Mesenchymal stem cell (in vitro differentiated cells and primary cell): ENCODE results near the gene RNF144A.
A peak's percentile ranks its signal among the peaks of the same experiment; 100 is the strongest.

Experiments
- DNase-seq: peaks from one replicate; pipeline ENCODE4 v3.0.0-alpha.2; 2013
- H2AFZ ChIP-seq: one replicate; pipeline ENCODE4 v1.6.1; 2013; ENCODE audit warnings: low read depth, mild to moderate bottlenecking, control low read depth, inconsistent platforms, low read length, moderate library complexity
- H2AK5ac ChIP-seq: 2 replicates; pipeline ENCODE4 v1.6.1; 2013; ENCODE audit warnings: low read length, moderate library complexity, mild to moderate bottlenecking, inconsistent platforms; ENCODE audit not compliant: severe bottlenecking
- H2BK120ac ChIP-seq: one replicate; pipeline ENCODE4 v1.6.1; 2013; ENCODE audit warnings: low read depth, mild to moderate bottlenecking, inconsistent platforms, low read length, moderate library complexity
- H2BK12ac ChIP-seq, 2 experiments: one replicate each; pipeline ENCODE4 v1.6.1; 2013; ENCODE audit warnings: inconsistent platforms in 2 of 2, low read length in 2 of 2, mild to moderate bottlenecking in 2 of 2, moderate library complexity in 2 of 2, control low read depth in 1 of 2
- H2BK15ac ChIP-seq: one replicate; pipeline ENCODE4 v1.6.1; 2013; ENCODE audit warnings: mild to moderate bottlenecking, low read depth, inconsistent platforms; ENCODE audit not compliant: poor library complexity, severe bottlenecking
- H2BK5ac ChIP-seq: 2 replicates; pipeline ENCODE4 v1.6.1; 2013; ENCODE audit warnings: low read depth, mild to moderate bottlenecking, low read length, control low read depth, inconsistent platforms; ENCODE audit not compliant: poor library complexity, severe bottlenecking
- H3K14ac ChIP-seq, 2 experiments: one replicate each; pipeline ENCODE4 v1.6.1; 2013; ENCODE audit warnings: inconsistent platforms in 2 of 2, low read length in 2 of 2, control low read depth in 1 of 2, mild to moderate bottlenecking in 1 of 2, moderate library complexity in 1 of 2
- H3K18ac ChIP-seq, 2 experiments: one replicate each; pipeline ENCODE4 v1.6.1; 2013; ENCODE audit warnings: inconsistent platforms in 2 of 2, low read length in 2 of 2, control low read depth in 1 of 2, low read depth in 1 of 2, mild to moderate bottlenecking in 1 of 2
- H3K23ac ChIP-seq, 2 experiments: one replicate each; pipeline ENCODE4 v1.6.1; 2013; ENCODE audit warnings: inconsistent platforms in 2 of 2, low read length in 2 of 2, mild to moderate bottlenecking in 2 of 2, moderate library complexity in 2 of 2, control low read depth in 1 of 2
- H3K27ac ChIP-seq: 2 replicates; pipeline ENCODE4 v1.5.1; 2013; ENCODE audit warnings: mild to moderate bottlenecking, moderate library complexity, low read length, control low read depth, inconsistent platforms; ENCODE audit not compliant: poor library complexity, severe bottlenecking
- H3K27me3 ChIP-seq, 2 experiments: 2 replicates each; pipeline versions ENCODE4 v1.6.1 to v1.7.0; 2013; ENCODE audit warnings: low read length in 2 of 2, mild to moderate bottlenecking in 2 of 2, moderate library complexity in 2 of 2, control low read depth in 1 of 2, inconsistent platforms in 1 of 2; ENCODE audit not compliant: control insufficient read depth in 1 of 2, insufficient read depth in 1 of 2
- H3K36me3 ChIP-seq, 2 experiments: 2 replicates each; pipeline versions ENCODE4 v1.6.1 to v1.7.0; 2013; ENCODE audit warnings: low read length in 2 of 2, control low read depth in 1 of 2, inconsistent platforms in 1 of 2, low read depth in 1 of 2, mild to moderate bottlenecking in 1 of 2; ENCODE audit not compliant: insufficient read depth in 2 of 2, control insufficient read depth in 1 of 2
- H3K4ac ChIP-seq, 2 experiments: one replicate each; pipeline ENCODE4 v1.6.1; 2013; ENCODE audit warnings: inconsistent platforms in 2 of 2, low read length in 2 of 2, mild to moderate bottlenecking in 2 of 2, moderate library complexity in 2 of 2, control low read depth in 1 of 2, low read depth in 1 of 2
- H3K4me1 ChIP-seq: 2 replicates; pipeline ENCODE4 v1.6.1; 2013; ENCODE audit warnings: low read depth, low read length, control low read depth; ENCODE audit not compliant: control insufficient read depth, insufficient read depth
- H3K4me2 ChIP-seq: 2 replicates; pipeline ENCODE4 v1.6.1; 2013; ENCODE audit warnings: low read length, mild to moderate bottlenecking, inconsistent platforms; ENCODE audit not compliant: poor library complexity, severe bottlenecking
- H3K4me3 ChIP-seq, 2 experiments: 2 replicates each; pipeline versions ENCODE4 v1.5.1 to v1.7.0; 2013; ENCODE audit warnings: low read length in 2 of 2, mild to moderate bottlenecking in 2 of 2, control low read depth in 1 of 2, low read depth in 1 of 2; ENCODE audit not compliant: insufficient read depth in 1 of 2
- H3K79me1 ChIP-seq: replicated peaks from 2 replicates; pipeline ENCODE4 v1.6.1; 2013; ENCODE audit warnings: mild to moderate bottlenecking, control low read depth, low read length, inconsistent platforms; ENCODE audit not compliant: poor library complexity, severe bottlenecking
- H3K9ac ChIP-seq: 2 replicates; pipeline ENCODE4 v1.7.0; 2013; ENCODE audit warnings: mild to moderate bottlenecking, low read length, moderate library complexity
- H3K9me3 ChIP-seq: 2 replicates; pipeline ENCODE4 v1.7.0; 2013; ENCODE audit warnings: mild to moderate bottlenecking, low read length; ENCODE audit not compliant: control insufficient read depth
- H4K8ac ChIP-seq: one replicate; pipeline ENCODE4 v1.6.1; 2013; ENCODE audit warnings: inconsistent platforms, mild to moderate bottlenecking, low read length, moderate library complexity
- H4K91ac ChIP-seq: one replicate; pipeline ENCODE4 v1.6.1; 2013; ENCODE audit warnings: mild to moderate bottlenecking, low read length, inconsistent platforms
- WGBS: methylation state at CpG from one replicate; pipeline ENCODE4 v1.1.7; 2013; ENCODE audit warnings: mixed read lengths; 5-methylcytosine and 5-hydroxymethylcytosine counted together

Gene RNF144A

DNA sequence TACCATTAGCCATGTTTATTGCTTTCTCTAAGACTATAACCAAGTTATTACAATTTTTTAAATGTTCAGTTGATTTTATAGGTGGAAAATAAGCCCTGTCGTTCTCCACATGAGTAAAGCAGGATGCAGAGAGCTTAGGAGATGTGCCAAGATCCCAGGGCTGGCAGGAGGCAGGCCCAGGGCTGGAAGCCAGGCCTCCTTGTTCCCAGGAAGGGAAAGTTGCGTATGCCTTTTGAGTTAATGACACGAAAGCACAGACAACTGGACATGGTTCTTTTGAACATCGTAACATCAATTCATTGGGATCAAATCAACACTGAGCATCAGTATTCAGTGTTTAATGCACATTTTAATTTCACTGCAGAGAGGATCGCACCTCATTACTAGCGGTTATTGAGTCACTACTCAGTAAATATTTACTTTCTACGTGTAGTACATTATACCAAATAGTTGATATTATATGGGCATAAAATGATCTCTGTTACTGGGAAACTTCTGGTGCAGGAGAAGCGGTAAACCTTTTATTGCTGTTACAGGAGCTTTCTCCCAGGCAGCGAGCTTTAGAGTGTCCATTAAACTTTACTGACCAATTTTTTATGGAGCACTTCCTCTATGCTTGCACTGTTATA lies 60.0 kb downstream of the RNF144A start:
- Histone ChIP-seq H3K79me1 (no peaks in the 10 kb centered on the region), H3K18ac (no peak overlapping the region), H3K27me3 (no peaks in the 10 kb centered on the region), H3K4me2 (no peak overlapping the region), H2BK5ac (no peak overlapping the region), H3K23ac (no peak overlapping the region), H3K4me3 (no peak overlapping the region), H3K9ac (no peak overlapping the region), H3K9me3 (no peaks in the 10 kb centered on the region), H4K91ac (no peak overlapping the region), H3K36me3 (no peaks in the 10 kb centered on the region), H2BK15ac (no peak overlapping the region), H2BK120ac (no peak overlapping the region), H2AK5ac (no peak overlapping the region), H3K4ac (no peak overlapping the region), H4K8ac (no peak overlapping the region), H3K27ac (no peak overlapping the region), H3K4me1 (no peaks in the 10 kb centered on the region), H3K14ac (no peak overlapping the region), H2AFZ (no peak overlapping the region), H2BK12ac (no peak overlapping the region)
- no peak for DNase-seq
- WGBS = 88% methylated on average over 5 of the region's 9 CpGs

DNA sequence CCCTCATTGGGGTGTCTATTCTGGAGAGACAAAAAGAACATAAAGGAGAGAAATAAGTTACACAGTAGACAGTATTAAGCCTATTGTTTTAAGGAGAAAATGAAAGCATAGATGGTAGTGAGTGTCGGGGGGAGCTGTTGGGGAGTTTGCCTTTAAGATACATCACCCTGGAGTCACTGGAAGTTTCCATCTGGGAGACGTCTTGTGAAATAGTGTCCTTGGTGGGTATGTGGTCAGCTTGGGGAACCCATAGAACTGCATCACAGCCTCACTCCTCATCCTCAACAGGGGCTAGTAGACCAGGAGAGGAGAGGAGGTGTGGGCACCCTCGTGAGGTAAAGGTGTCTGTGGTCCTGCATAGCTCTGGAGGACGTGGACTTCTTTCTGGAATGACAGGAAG lies 60.6 kb downstream of the RNF144A start:
- Histone ChIP-seq H3K27ac (no peak overlapping the region), H4K91ac (no peak overlapping the region)
- DNase-seq = peak; percentile 25

GRCh38 chr2:6978991-6979390 lies 61.8 kb downstream of the RNF144A start:
- no peak overlapping the region for H3K14ac ChIP-seq
- no peak overlapping the region for H4K91ac ChIP-seq
- H3K4me1 ChIP-seq = no peaks in the 10 kb centered on the region
- no peak overlapping the region for H4K8ac ChIP-seq
- H3K79me1 ChIP-seq = no peaks in the 10 kb centered on the region
- H2BK12ac ChIP-seq = no peak overlapping the region
- no peak overlapping the region for H2BK5ac ChIP-seq
- H3K27ac ChIP-seq = no peak overlapping the region
- WGBS = over 99% methylated on average over 3 of the region's 3 CpGs
- H3K36me3 ChIP-seq = no peaks in the 10 kb centered on the region
- H3K18ac ChIP-seq = no peak overlapping the region
- no peak overlapping the region for H3K4me2 ChIP-seq
- H3K9me3 ChIP-seq = no peaks in the 10 kb centered on the region
- no peak overlapping the region for H3K23ac ChIP-seq
- no peak overlapping the region for H2BK120ac ChIP-seq
- no peak overlapping the region for H3K4ac ChIP-seq
- H2AK5ac ChIP-seq = no peak overlapping the region
- no peak overlapping the region for H2BK15ac ChIP-seq
- no peak overlapping the region for H3K9ac ChIP-seq
- H3K27me3 ChIP-seq = no peaks in the 10 kb centered on the region
- no peak overlapping the region for H3K4me3 ChIP-seq
- DNase-seq = no peak
- H2AFZ ChIP-seq = no peak overlapping the region

More for the DNA sequence above, 60.6 kb downstream of the RNF144A start:
- H2AFZ ChIP-seq = no peak overlapping the region
- H2BK120ac ChIP-seq = no peak overlapping the region
- no peak overlapping the region for H2BK15ac ChIP-seq
- H3K23ac ChIP-seq = no peak overlapping the region
- no peak overlapping the region for H3K4me2 ChIP-seq
- 91% methylated on average over 4 of the region's 4 CpGs for WGBS
- H3K18ac ChIP-seq = no peak overlapping the region
- H2AK5ac ChIP-seq = no peak overlapping the region
- no peak overlapping the region for H2BK5ac ChIP-seq
- no peak overlapping the region for H2BK12ac ChIP-seq
- H3K4ac ChIP-seq = no peak overlapping the region
- H3K14ac ChIP-seq = no peak overlapping the region
- H3K4me1 ChIP-seq = no peaks in the 10 kb centered on the region
- no peak overlapping the region for H3K9ac ChIP-seq
- no peaks in the 10 kb centered on the region for H3K36me3 ChIP-seq
- no peak overlapping the region for H3K4me3 ChIP-seq
- no peaks in the 10 kb centered on the region for H3K9me3 ChIP-seq
- no peaks in the 10 kb centered on the region for H3K79me1 ChIP-seq
- no peak overlapping the region for H4K8ac ChIP-seq
- H3K27me3 ChIP-seq = no peaks in the 10 kb centered on the region

DNA sequence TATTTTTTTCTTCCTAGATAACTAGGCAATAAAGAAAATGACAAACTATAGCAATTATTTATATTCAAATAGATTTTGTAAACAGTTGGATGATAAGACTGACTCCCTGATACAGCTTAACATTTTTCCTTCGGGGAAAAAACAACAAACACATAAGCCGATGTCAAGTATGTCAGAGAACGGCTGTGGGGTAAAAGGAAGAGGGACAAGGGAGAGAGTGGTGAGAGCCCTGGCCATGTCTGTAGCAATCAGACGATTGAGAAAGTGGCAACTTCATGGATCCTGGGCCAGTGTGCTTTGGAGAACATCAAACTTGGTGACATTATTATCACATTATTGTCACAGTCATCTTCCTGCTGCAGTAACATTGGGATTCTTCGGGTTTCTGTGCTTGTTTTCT lies 65.2 kb downstream of the RNF144A start:
- H3K36me3 ChIP-seq = no peaks in the 10 kb centered on the region
- H3K4ac ChIP-seq = no peak overlapping the region
- no peak overlapping the region for H3K27ac ChIP-seq
- no peak overlapping the region for H3K4me2 ChIP-seq
- H3K9me3 ChIP-seq = no peaks in the 10 kb centered on the region
- no peak overlapping the region for H2BK12ac ChIP-seq
- no peak overlapping the region for H3K9ac ChIP-seq
- H2AFZ ChIP-seq = no peak overlapping the region
- peak; percentile 45 for DNase-seq
- no peak overlapping the region for H4K91ac ChIP-seq
- no peak overlapping the region for H2BK5ac ChIP-seq
- H4K8ac ChIP-seq = no peak overlapping the region
- H3K18ac ChIP-seq = no peak overlapping the region
- H3K4me1 ChIP-seq = no peaks in the 10 kb centered on the region
- H3K23ac ChIP-seq = no peak overlapping the region
- H3K14ac ChIP-seq = no peak overlapping the region
- WGBS = 51% methylated on average over 5 of the region's 5 CpGs
- no peaks in the 10 kb centered on the region for H3K79me1 ChIP-seq
- no peak overlapping the region for H2AK5ac ChIP-seq
- H3K27me3 ChIP-seq = no peaks in the 10 kb centered on the region
- no peak overlapping the region for H2BK15ac ChIP-seq
- no peak overlapping the region for H2BK120ac ChIP-seq
- H3K4me3 ChIP-seq = no peak overlapping the region
